ENCODE results near the gene ARPP21.

ARPP21 gene

DNA sequence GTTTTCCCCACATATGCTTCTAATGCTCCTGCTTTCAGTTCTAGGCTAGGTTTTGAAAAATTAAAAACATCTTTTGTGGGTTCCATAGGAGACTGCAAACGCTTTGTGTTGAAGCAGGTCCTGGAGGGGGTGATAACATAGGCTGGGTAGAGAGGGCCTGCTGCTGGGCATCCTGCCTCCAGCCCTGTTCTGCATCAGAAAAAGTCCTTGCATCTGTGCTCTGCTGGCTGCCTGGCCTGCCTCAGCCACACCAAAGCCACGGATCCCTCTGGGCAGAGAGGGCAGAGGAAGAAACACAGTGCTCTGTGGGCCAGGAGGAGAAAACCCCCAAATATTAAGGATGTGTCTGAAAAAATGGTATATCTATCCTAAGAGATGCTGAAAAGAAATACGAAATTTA is 3.9 kb upstream of the ARPP21 start:
- no peak overlapping the region for H3K27ac ChIP-seq
- no peak for DNase-seq (ENCODE audit: low spot score)
- ChIA-PET POLR2A (ENCODE audit: low non-redundant PET) (no interaction called here), CTCF (no interaction called here)
- TF ChIP-seq, protein P1, sequence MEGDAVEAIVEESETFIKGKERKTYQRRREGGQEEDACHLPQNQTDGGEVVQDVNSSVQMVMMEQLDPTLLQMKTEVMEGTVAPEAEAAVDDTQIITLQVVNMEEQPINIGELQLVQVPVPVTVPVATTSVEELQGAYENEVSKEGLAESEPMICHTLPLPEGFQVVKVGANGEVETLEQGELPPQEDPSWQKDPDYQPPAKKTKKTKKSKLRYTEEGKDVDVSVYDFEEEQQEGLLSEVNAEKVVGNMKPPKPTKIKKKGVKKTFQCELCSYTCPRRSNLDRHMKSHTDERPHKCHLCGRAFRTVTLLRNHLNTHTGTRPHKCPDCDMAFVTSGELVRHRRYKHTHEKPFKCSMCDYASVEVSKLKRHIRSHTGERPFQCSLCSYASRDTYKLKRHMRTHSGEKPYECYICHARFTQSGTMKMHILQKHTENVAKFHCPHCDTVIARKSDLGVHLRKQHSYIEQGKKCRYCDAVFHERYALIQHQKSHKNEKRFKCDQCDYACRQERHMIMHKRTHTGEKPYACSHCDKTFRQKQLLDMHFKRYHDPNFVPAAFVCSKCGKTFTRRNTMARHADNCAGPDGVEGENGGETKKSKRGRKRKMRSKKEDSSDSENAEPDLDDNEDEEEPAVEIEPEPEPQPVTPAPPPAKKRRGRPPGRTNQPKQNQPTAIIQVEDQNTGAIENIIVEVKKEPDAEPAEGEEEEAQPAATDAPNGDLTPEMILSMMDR (conservative IDR thresholded peaks at IDR 0.05; ENCODE audit: low read depth): no peak

- CTCF ChIA-PET: no interaction called here
- no peak for DNase-seq (ENCODE audit: low spot score)
- POLR2A ChIA-PET (ENCODE audit: low non-redundant PET): no interaction called here
- TF ChIP-seq, protein P1 (conservative IDR thresholded peaks at IDR 0.05; ENCODE audit: low read depth): no peak
- H3K27ac ChIP-seq: no peak overlapping the region
Observed at GRCh38 chr3:35635926-35636683, 3.2 kb upstream of the ARPP21 start.

- TF ChIP-seq, protein P1 (conservative IDR thresholded peaks at IDR 0.05; ENCODE audit: low read depth): no peak
Observed at GRCh38 chr3:35638251-35638979, 910 bp upstream of the ARPP21 start.

GRCh38 chr3:35638980-35639253 is 408 bp upstream of the ARPP21 start:
- CTCF ChIA-PET: no interaction called here
- POLR2A ChIA-PET (ENCODE audit: low non-redundant PET): no interaction called here
- no peak overlapping the region for H3K27ac ChIP-seq
- DNase-seq (ENCODE audit: low spot score): no peak
- TF ChIP-seq, protein P1 (conservative IDR thresholded peaks at IDR 0.05; ENCODE audit: low read depth): no peak

More at GRCh38 chr3:35638251-35638979, 910 bp upstream of the ARPP21 start:
- CTCF ChIA-PET: interaction anchor here (0.5 kb wide), 1 partner anchor 1752 kb away, joined by 4 read pairs; no protein-coding TSS in a partner anchor
- POLR2A ChIA-PET (ENCODE audit: low non-redundant PET): no interaction called here
- no peak overlapping the region for H3K27ac ChIP-seq
- no peak for DNase-seq (ENCODE audit: low spot score)

DNA sequence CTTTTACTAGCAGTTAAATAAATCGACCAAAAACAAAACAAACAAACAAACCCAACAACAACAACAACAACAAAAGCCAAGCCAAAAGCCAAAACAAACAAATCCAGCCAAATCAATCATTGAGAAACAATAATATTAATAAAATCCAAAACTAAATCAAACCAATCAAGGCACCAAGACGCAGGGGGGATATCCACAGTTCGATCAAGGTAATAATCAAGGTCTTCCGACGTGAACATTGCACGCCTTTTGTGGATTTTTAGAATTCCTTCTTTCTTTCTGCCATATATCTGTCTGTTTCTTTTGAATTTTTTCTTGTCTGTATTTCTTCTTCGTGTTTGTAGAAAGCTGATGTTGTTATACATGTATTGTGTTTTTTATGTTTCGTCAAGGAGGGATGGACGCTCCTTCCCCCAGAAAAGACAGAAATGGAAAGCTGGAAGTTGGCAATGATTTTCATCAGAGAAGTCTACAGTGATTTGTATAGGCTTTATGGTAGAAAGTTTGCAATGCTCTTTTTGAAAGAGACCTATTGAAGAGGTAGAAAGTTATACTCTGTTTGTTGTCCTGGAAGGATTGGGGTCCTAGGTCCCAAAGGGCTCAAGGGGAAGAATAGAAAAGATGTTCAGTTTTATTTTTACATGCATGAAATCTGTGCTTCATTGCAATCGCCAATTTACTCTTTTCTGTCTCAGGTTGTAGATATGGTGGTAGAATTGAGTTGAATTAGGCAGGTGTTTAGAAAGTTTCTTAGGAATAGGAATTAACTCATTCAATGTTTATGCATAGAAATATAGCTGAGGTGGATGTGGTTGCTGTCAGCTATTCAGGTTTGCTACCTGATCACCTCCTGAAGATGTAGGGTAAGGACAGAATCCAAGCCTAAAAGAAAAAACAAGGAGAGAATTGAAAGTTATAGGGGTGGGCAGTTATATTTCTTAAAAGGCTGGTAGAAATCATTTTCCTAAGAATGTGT is 1.2 kb downstream of the ARPP21 start:
- no peak for DNase-seq (ENCODE audit: low spot score)
- H3K27ac ChIP-seq: no peak overlapping the region
- ChIA-PET CTCF (interaction anchor here (0.7 kb wide), 1 partner anchor 1587 kb away, joined by 3 read pairs; no protein-coding TSS in a partner anchor), POLR2A (ENCODE audit: low non-redundant PET) (no interaction called here)
- TF ChIP-seq, protein P1 (conservative IDR thresholded peaks at IDR 0.05; ENCODE audit: low read depth): no peak

- H3K27ac ChIP-seq: no peak overlapping the region
- ChIA-PET CTCF (no interaction called here), POLR2A (ENCODE audit: low non-redundant PET) (no interaction called here)
- TF ChIP-seq, protein P1 (conservative IDR thresholded peaks at IDR 0.05; ENCODE audit: low read depth): no peak
- DNase-seq (ENCODE audit: low spot score): no peak
Observed at GRCh38 chr3:35641331-35641730, 2.0 kb downstream of the ARPP21 start.

Measured in RWPE1 (cell line).